Endothelial cell of umbilical vein (primary cell): ENCODE measurements around the gene ARHGEF26. TPM values are rescaled to one million over a fixed set of nuclear protein-coding genes. Genes with fewer than 3 reads are reported as not detected.

Source experiments
- BruUV-seq: library from RNA; stranded (reverse); fragments of 400-500 nt; replicated peaks from 2 replicates; lab custom pipeline; 2021; lab: Mats Ljungman, UMichigan
- CTCF ChIA-PET: fragments of 300-600, 350-600 bp; sonication (Branson Sonifier 250); formaldehyde crosslinking; loops from one replicate; lab custom pipeline; 2021; ENCODE audit warnings: antibody characterized with exemption, inconsistent platforms; lab: Charles Lee
- POLR2A ChIA-PET: fragments of 300-600, 350-600 bp; sonication (Branson Sonifier 250); formaldehyde crosslinking; loops from one replicate; lab custom pipeline; 2021; ENCODE audit warnings: antibody characterized with exemption, inconsistent platforms; lab: Charles Lee
- DNase-seq: peaks from one replicate; pipeline ENCODE4 v3.0.0-alpha.2; 2011; ENCODE audit warnings: low read depth, low spot score
- FAIRE-seq: peaks from 2 replicates; lab custom pipeline; 2011; peaks lifted over from hg19 to GRCh38; lab: Jason Lieb, UNC
- H2AFZ ChIP-seq: 2 replicates; pipeline ENCODE4 v1.6.0; 2012; ENCODE audit warnings: low read depth, low read length, control low read depth, inconsistent platforms
- H3K27ac ChIP-seq: 2 replicates; pipeline ENCODE4 v1.5.1; 2011; ENCODE audit warnings: low read depth, mild to moderate bottlenecking, control low read depth, low read length, moderate library complexity; ENCODE audit not compliant: insufficient read depth
- H3K27me3 ChIP-seq, 2 experiments: 2 replicates each; pipeline versions ENCODE4 v1.6.0 to v1.6.1; 2011; ENCODE audit warnings: low read length in 2 of 2, mixed read lengths in 1 of 2; ENCODE audit not compliant: control insufficient read depth in 2 of 2, insufficient read depth in 2 of 2
- H3K36me3 ChIP-seq, 2 experiments: 2 replicates in 1 of 2; 3 replicates in 1 of 2; pipeline ENCODE4 v1.5.1; 2011; ENCODE audit warnings: low read length in 2 of 2, mild to moderate bottlenecking in 1 of 2, moderate library complexity in 1 of 2; ENCODE audit not compliant: control insufficient read depth in 2 of 2, insufficient read depth in 2 of 2; ENCODE audit errors: extremely low read depth in 1 of 2
- H3K4me1 ChIP-seq: 3 replicates; pipeline ENCODE4 v1.5.1; 2011; ENCODE audit warnings: mild to moderate bottlenecking, low read length; ENCODE audit not compliant: control insufficient read depth, insufficient read depth; ENCODE audit errors: extremely low read depth
- H3K4me2 ChIP-seq: 2 replicates; pipeline ENCODE4 v1.6.1; 2011; ENCODE audit warnings: low read length, control low read depth, mixed read lengths; ENCODE audit not compliant: insufficient read depth
- H3K4me3 ChIP-seq, 3 experiments: fragments of 200-600 bp in 1 of 3; sonication (generic), shearing (Covaris generic) in 1 of 3; replicated peaks in 1 of 3; 2 replicates each; pipeline ENCODE4 v1.5.1; 2011 to 2016; ENCODE audit warnings: control low read depth in 3 of 3, low read length in 3 of 3, mild to moderate bottlenecking in 2 of 3, inconsistent platforms in 1 of 3, low read depth in 1 of 3, moderate library complexity in 1 of 3; ENCODE audit not compliant: insufficient read depth in 1 of 3
- H3K79me2 ChIP-seq: 2 replicates; pipeline ENCODE4 v1.6.0; 2012; ENCODE audit warnings: low read length, inconsistent platforms; ENCODE audit not compliant: control insufficient read depth, insufficient read depth
- H3K9ac ChIP-seq: replicated peaks from 2 replicates; pipeline ENCODE3; 2011; ENCODE audit warnings: low read length, control low read depth; ENCODE audit not compliant: insufficient read depth; ENCODE audit errors: extremely low read depth
- H3K9me1 ChIP-seq: replicated peaks from 3 replicates; pipeline ENCODE4 v1.6.0; 2011; ENCODE audit warnings: mild to moderate bottlenecking, low read length; ENCODE audit not compliant: control insufficient read depth, insufficient read depth; ENCODE audit errors: extremely low read depth
- H3K9me3 ChIP-seq: replicated peaks from 2 replicates; pipeline ENCODE4 v1.5.1; 2012; ENCODE audit warnings: low read length, inconsistent platforms; ENCODE audit not compliant: control insufficient read depth, insufficient read depth
- H4K20me1 ChIP-seq: replicated peaks from 2 replicates; pipeline ENCODE3; 2011; ENCODE audit warnings: mild to moderate bottlenecking, low read length; ENCODE audit not compliant: control insufficient read depth, insufficient read depth; ENCODE audit errors: extremely low read depth
- CTCF ChIP-seq, 2 donors: IDR thresholded peaks; 1 replicate in 1 of 2; 2 replicates in 1 of 2; pipeline ENCODE4 v1.5.1; 2011; ENCODE audit warnings: low read length in 2 of 2, mild to moderate bottlenecking in 2 of 2, moderate library complexity in 2 of 2, control low read depth in 1 of 2, inconsistent platforms in 1 of 2, low read depth in 1 of 2; ENCODE audit not compliant: insufficient read depth in 1 of 2; ENCODE audit errors: extremely low read depth in 1 of 2
- GATA2 ChIP-seq: IDR thresholded peaks from 2 replicates; pipeline ENCODE4 v1.7.0; 2011; ENCODE audit warnings: low read depth, mild to moderate bottlenecking, moderate library complexity, mixed read lengths, low read length; ENCODE audit not compliant: insufficient read length, insufficient read depth
- JUN ChIP-seq: IDR thresholded peaks from 2 replicates; pipeline ENCODE4 v1.6.1; 2011; ENCODE audit warnings: borderline replicate concordance, low read depth; ENCODE audit not compliant: insufficient read length, insufficient read depth
- MYC ChIP-seq: IDR thresholded peaks from one replicate; pipeline ENCODE4 v1.6.1; 2011; ENCODE audit warnings: mild to moderate bottlenecking, low read depth, low read length
- POLR2AphosphoS5 ChIP-seq: IDR thresholded peaks from 2 replicates; pipeline ENCODE4 v1.6.1; 2012; ENCODE audit warnings: low read depth, mild to moderate bottlenecking, control low read depth, low read length, moderate library complexity; ENCODE audit not compliant: insufficient read depth
- dilution Hi-C: fragments of 300-500 bp; cut with MboI; formaldehyde crosslinking; loops from one replicate; pipeline ENCODE4 v1.15.0; 2019; ENCODE audit warnings: low sequenced_read_pairs; ENCODE audit not compliant: extremely low pct_ligation_motif_present
- intact Hi-C: fragments of 100-400 bp; cut with micrococcal nuclease; formaldehyde crosslinking; loops from one replicate; pipeline ENCODE4 v1.10.0; 2022
- polyA plus RNA-seq, 4 experiments: library from polyadenylated mRNA; depleted of rRNA in 3 of 4; stranded (reverse) in 3 of 4; unstranded in 1 of 4; fragments of >200 nt; gene quantifications; 2 replicates each; pipeline versions ENCODE4 v1.2.1 to v1.2.3, GENCODE V29; 2011 to 2012; ENCODE audit warnings: missing spikeins in 1 of 4
- total RNA-seq: library from RNA; stranded (reverse); gene quantifications from 2 replicates; pipeline ENCODE4 v1.2.3, GENCODE V29; 2021

The ARHGEF26 gene
- total and polyA plus RNA-seq, 2 donors (not counting 3 experiments of a cell fraction or from before 2014, with no cell fraction given), result 0.57 to 2.9 TPM

GRCh38 chr3:154142608-154143007 is 21.4 kb downstream of the ARHGEF26 start:
- dilution Hi-C loops (no loop called here), intact Hi-C loops (no loop called here)
- Histone ChIP-seq H2AFZ (no peak overlapping the region), H3K4me2 (no peak overlapping the region), H4K20me1 (no peaks in the 10 kb centered on the region), H3K9ac (no peak overlapping the region), H3K4me1 (no peaks in the 10 kb centered on the region), H3K9me1 (no peaks in the 10 kb centered on the region), H3K9me3 (no peaks in the 10 kb centered on the region), H3K27me3 (no peaks in the 10 kb centered on the region), H3K27ac (no peak overlapping the region), H3K79me2 (no peaks in the 10 kb centered on the region), H3K4me3 (no peak overlapping the region), H3K36me3 (no peaks in the 10 kb centered on the region)
- POLR2A ChIA-PET, result no interaction called here
- TF ChIP-seq JUN, result no peak
- no peak for FAIRE-seq
- no TSS peak for BruUV-seq
- DNase-seq, result no peak
- CTCF ChIA-PET, result interaction anchor here (1.4 to 2.4 kb wide), 4 partner anchors 10 to 30 kb away, joined by 3 to 8 read pairs (median 5); partner anchors contain the start of gene ARHGEF26

DNA sequence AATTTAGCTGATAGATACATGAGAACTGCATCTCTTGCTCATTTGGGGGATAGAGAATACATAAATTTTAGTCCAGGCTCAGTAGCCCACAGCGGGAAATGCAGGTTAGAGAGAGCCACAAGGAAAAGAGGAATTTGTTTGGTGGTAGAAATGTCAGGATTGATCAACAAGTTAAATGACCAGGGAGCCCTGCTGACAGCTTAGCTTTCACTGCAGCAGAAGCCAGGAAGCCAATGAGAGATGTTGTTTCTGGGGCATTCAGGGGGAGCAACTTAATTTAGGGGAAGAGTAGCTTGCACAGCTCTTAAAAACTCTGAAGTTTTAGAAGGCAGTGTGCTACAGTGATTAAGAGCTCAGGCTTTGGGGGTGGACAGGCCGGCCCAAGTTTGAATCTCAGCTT is 22.7 kb downstream of the ARHGEF26 start:
- TF ChIP-seq GATA2 (no peak), POLR2AphosphoS5 (no peak), MYC (no peak), CTCF (IDR thresholded peaks at IDR 0.05; ENCODE audit: extremely low read depth in 1 of 2, insufficient read depth in 1 of 2, low read depth in 1 of 2, low read length in 2 of 2) (no peak)

More for the DNA sequence above, 22.7 kb downstream of the ARHGEF26 start:
- Histone ChIP-seq H2AFZ (no peak overlapping the region), H3K27ac (no peak overlapping the region), H3K36me3 (no peaks in the 10 kb centered on the region), H3K4me2 (no peak overlapping the region), H3K9me3 (no peaks in the 10 kb centered on the region), H3K79me2 (no peaks in the 10 kb centered on the region), H3K9ac (no peak overlapping the region), H3K27me3 (no peaks in the 10 kb centered on the region), H3K4me3 (no peak overlapping the region), H4K20me1 (no peaks in the 10 kb centered on the region), H3K4me1 (no peaks in the 10 kb centered on the region), H3K9me1 (no peaks in the 10 kb centered on the region)
- no peak for FAIRE-seq
- CTCF ChIA-PET, result interaction anchor here (0.9 to 2.4 kb wide), 8 partner anchors 12 to 110 kb away, joined by 3 to 9 read pairs (median 4); partner anchors contain the start of gene ARHGEF26
- BruUV-seq, result no TSS peak
- intact Hi-C loops (no loop called here), dilution Hi-C loops (no loop called here)
- DNase-seq, result no peak
- POLR2A ChIA-PET, result no interaction called here
